Measurements from ENCODE around the gene RALY.
A peak's percentile ranks its signal among the peaks of the same experiment; 100 is the strongest.

RALY gene

GRCh38 chr20:33986560-33987216, 7.0 kb upstream of the RALY start:
- no peak for DNase-seq

- peak in 12 of 58 donors; percentile 1 to 37 (median 7) for DNase-seq
Measured at GRCh38 chr20:33990075-33990474, 3.6 kb upstream of the RALY start.

DNA sequence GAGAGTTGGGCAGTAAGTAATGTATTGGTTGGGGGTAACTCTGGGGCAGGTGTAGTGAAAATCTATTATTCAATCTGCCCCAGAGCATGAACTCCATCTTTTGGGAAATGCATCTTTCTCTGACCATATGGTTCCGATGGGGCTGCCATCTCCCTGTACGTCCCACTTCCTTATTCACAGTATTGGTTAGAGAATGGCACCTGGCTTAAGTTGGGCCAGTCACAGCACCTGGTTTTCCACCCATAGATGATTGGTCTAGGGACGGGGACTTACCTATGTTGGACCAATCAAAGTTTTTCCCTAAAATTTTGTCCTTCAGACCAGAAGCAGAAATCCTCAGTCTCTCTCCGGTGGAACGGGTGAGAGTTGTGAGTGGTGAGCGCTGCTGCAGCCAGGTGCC, 2.2 kb upstream of the RALY start:
- DNase-seq, result no peak

- DNase-seq, result no peak
Measured at GRCh38 chr20:33992145-33992922, 1.4 kb upstream of the RALY start.

- DNase-seq, result peak; percentile 94 to 100 (median 100)
Measured at GRCh38 chr20:33992923-33993575, 662 bp upstream of the RALY start.

- DNase-seq, result peak in 56 of 58 donors; percentile 17 to 76 (median 61)
Measured at GRCh38 chr20:33994222-33994913, 657 bp downstream of the RALY start.

DNA sequence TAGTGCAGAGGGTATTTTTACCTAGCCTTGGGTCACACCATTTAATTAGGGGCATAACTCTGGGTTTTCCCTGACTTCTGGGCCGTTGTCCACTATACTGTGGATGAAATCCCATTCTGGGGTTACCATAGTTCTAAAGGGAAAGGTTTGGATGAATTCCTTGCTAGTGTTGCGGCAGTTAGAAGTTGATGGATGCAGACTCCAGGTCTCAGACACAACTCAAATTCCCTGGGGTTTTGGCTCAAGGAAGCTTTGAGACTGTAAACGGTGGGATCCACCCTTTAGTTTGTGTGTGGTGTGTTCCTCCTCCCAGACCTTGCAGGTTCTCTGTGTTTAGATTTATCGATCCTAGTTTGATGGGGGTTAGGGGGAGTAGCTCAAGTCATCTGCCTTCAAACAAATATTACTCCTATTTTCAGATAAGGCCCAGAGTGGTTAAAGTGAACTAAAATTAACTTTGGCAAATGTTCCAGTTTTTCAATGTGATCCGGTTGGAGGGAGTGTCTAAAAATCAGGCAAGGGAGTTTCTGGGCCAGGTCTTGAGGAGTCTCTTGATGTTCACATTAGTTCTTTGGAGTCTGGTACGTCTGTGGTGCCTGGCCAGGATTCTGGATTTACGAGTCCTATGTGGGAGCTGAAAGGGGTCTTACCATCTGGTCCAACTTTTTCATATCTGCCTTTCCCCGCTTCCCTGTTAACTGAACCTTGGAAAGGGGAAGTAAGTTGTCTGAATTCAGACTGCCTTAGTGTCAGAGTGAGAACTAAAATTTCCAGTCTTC, 1.5 kb downstream of the RALY start:
- peak in 1 of 58 donors; percentile 4 for DNase-seq

- no peak for DNase-seq
Measured at GRCh38 chr20:33999025-33999649, 5.4 kb downstream of the RALY start.

DNA sequence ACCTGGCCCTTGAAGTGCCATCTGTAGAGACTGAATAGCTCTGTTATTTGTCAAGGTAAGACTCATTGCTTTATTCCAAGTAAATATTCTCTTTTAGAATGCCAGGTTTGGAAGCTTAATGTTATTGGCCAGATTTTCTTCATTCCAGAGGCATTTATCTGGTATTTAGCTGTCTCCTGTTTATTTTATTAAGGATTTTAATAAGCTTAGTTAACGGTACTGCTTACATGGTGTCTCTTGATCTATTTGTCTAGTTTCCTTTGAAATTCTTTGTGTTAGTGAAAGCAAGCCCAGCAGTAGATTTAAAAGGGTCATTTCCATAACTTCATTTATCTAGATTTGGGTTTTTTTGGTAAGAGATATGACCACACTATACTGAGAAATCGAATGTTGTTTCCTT, 7.7 kb downstream of the RALY start:
- DNase-seq, result no peak

DNA sequence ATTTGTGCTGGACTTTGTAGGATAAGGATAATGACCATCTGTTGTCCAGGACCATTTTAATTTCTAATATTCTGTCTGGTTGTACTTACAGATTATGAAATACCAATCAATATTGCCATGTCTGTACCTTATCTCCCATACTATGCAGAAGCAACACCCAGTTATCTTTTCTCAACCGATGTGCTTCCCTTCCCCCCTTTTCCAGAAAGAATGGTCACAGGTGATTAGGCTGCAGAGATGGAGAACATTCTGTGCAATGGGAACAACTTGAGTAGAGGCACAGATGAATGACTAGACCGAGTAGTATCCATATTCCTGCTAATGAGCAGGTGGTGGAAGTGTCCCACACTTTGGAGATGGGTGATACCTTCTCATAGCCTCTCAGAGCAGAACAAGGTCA, 10.5 kb downstream of the RALY start:
- DNase-seq, result no peak

GRCh38 chr20:34004790-34005457, 11.2 kb downstream of the RALY start:
- no peak for DNase-seq

- no peak for DNase-seq
Measured at GRCh38 chr20:34006619-34007018, 12.9 kb downstream of the RALY start.

DNA sequence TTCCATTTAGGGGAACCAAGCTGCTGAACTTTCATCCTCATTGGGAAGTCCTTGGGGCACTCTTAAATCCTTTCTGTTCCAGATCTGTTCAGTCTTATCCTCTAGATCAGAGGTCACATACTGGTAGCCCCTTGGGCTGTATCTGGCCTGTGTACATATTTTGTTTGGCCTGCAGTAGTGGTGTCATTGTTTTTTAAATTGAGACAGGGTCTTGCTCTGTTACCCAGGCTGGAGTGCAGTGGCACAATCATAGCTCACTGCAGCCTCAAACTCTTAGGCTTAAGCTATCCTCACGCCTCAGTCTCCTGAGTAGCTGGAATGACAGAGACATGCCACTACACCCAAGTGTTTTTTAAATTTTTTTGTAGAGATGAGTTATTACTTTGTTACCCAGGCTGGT, 14.8 kb downstream of the RALY start:
- no peak for DNase-seq

DNA sequence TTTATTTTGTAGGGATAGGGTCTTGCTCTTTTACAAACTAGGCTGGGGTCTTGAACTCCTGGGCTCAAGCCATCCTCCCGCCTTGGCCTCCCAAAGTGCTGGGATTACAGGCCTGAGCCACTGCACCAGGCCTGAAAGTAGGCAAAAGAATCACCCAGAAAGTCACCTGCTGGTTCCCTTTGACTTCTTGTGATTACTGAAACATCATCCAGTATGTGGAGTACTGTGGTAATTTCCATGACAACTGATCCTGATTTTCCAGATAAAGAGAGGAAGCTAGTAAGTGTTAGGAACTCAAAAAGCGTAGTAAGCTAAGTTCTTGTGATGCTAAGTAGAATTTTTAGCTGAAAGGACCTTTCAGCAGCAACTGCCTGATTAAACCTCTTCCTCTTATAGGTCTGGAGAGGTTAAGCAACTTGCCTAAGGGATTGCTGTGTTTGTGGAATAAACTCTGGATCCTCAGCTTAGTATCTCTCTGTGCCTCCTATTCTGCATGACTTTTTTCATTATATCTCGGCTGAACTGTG, 16.8 kb downstream of the RALY start:
- no peak for DNase-seq

- DNase-seq, result no peak
Measured at GRCh38 chr20:34011275-34011674, 17.6 kb downstream of the RALY start.

GRCh38 chr20:34012330-34012729, 18.6 kb downstream of the RALY start:
- no peak for DNase-seq

- no peak for DNase-seq
Measured at GRCh38 chr20:34012735-34013134, 19.0 kb downstream of the RALY start.

- no peak for DNase-seq
Measured at GRCh38 chr20:34013554-34013953, 19.8 kb downstream of the RALY start.

- no peak for DNase-seq
Measured at GRCh38 chr20:34014878-34015277, 21.2 kb downstream of the RALY start.
